SW 1271 (cell line): ENCODE results near the gene GADD45A.

ENCODE experiments used
- DNase-seq, 2 experiments: peaks; one replicate each; lab custom pipeline; 2025; lab: John Stamatoyannopoulos, UW

Gene GADD45A

DNA sequence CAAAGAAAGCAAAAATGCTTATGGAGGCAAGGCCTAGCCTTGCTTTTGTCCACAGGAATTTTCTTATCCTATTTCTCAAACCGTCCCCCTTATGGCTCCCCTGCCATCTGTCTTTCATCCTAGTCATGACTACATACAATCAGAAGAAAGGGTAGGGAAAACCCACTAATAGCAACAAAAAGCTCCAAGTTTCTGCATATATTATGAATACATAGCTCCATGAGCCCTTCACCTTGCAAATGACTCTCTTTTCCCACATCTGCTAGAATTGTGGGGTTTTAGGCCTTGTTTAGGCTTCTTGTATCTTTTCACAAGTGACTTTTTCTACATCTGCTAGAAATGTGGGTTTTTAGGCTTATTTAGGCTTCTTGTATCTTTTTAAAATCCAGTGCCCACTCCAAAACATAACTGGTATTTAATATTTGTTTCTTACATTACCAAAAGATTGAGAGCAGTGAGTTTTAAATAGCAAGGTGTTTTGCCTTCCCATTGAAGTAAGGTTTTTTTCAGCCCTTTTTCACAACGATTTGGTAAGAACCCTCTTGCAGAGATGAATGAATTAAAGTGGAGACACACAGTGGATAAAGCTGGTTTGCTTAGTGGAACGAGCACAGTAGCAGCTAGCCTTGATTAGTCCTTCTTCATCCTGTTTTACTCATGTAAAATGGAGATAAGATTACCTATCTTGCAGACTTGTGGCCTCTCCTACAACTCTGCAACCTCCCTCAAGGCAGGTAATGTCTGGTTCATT lies 4.4 kb downstream of the GADD45A start:
- no peak for DNase-seq

DNA sequence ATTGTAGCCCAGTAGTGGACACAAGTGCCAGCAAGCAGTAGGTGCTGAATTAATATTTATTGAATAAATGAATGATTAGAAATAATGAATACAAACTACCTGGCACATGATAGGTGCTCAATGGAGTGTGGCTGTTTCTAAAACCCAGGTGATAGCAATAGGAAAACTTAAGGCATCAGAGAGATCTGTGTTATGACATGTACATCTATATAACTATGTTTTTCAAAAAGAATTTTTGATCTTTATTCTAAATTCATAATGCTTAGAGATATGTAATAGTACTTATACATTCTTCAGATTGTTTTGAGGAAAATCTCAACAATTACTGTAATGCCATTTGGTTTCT lies 5.0 kb downstream of the GADD45A start:
- no peak for DNase-seq

- no peak for DNase-seq
These were observed 5.4 kb downstream of the GADD45A start for GRCh38 chr1:67690411-67690810.

DNA sequence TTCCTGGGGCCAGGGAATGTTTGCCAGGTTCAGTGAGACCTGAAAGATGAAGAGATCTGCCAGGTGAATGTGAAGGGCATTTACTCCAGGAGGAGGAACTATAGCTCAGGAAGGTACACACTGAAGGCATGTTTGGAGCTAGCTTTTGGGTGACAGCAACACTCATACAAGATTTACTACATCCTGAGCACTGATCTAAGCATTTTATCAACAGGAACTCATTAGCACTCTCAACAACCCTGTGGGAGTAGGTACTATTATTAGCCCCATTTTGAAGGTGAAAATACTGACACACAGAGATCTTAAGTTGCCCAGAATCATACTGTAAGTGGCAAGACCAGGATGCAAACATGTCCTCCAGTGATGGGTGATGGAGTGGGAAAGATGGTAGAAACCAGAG lies 6.7 kb downstream of the GADD45A start:
- DNase-seq, result no peak

DNA sequence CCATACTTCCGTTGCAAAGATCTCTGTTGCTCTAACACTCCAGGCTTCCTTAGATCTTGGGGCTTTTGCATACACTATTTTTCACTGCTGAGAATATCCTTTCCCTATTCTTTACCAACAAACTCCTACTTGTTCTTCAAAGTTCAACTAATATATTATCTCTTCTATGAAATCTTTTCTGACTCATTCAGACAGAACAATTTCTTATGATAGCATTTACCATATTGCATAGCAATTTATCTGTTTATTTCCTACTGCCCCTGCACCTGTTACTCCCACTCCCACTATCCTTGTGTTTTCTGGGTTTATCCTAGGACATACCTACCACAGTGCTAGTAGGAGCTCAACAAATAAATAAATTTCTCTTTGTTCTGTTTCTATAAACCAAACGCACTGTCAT lies 11.0 kb downstream of the GADD45A start:
- DNase-seq, result no peak

DNA sequence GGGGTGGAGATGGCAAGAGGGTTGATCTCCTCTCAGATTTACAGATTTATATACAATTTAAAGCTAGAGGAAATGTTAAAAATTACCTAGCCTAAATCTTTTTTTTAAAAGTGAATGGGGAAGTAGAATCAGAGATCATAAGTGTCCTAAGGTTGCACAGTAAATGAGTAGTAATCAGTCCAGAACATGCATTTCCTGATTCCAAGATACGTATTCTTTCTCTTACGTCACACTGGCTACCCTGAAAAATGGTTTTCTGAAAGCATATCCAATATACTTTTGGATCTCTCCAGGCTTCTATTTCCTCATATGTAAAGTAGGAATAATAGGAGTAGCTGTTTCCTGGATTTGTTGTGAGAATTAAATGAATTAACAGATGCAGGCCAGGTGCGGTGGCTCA lies 11.7 kb downstream of the GADD45A start:
- no peak for DNase-seq

DNA sequence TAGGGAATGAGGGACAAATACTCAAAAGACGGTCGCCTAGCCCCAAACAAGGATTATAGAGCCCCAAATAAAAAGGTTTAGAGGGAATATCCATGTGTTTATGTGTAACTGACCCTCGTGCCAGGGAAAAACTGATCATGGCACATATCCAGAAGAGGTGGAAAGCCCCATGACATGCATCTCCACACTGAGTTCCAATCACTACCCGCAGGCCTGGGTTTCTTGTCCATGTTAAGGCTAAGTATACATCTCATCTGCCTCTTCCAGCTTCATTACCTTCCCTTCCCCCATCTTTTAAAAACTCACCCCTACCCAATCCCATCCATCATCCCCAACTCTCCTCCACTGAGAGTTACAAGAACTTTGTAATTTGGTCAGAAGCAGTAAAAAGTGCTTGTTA lies 15.2 kb downstream of the GADD45A start:
- DNase-seq, result no peak

DNA sequence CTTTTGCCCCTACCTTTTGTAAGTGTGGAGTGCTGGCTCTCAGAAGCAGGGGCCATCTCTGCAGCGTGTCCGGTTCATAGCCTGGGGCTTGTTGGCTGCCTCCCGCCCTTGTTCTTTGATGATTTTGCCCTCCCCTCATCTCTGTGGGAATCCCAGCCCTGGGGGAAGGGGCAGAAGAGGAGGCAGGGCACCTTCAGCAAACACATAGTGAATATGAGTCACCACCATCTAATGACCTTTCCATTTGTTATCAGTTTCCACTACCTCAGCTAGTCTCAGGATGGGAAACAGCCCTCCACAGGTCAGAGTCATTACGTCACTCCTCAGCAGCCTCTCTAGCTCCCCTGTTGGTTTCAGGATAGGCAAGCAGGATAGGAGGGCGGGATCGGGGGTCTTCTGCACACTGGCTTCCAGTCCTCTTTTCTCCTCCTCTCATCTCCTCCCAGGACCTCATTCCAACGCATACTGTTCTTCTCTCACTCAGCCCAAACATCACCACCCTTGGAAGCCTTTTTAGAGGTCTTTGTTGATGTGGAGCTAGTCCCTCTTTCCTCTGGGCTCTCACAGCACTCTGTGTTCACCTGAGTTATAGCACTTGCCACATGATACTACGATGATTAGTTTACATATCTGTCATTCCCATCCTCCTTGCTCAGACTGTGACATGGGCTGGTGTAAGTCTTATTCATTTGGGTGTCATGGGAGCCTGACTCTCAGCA lies 15.8 kb downstream of the GADD45A start:
- no peak for DNase-seq

DNA sequence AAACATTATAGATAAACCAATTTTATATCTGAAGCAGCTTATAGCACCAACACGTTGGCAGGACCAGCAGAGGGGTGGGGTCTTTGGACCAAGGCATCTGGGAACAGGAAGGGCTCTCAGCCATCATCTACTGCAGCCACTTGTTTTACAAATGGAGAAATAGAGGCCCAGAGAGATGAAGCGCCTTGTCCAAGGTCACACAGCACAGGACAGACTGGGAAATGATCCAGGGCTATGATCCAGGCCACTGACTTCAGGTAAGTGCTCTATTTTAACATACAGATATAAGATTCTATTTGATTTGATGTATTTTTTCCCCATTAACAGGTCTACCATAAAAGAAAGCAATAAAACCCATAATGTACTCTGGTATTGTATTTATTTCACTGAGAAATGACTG lies 16.9 kb downstream of the GADD45A start:
- DNase-seq, result no peak

- no peak for DNase-seq
These were observed 19.4 kb downstream of the GADD45A start for GRCh38 chr1:67704351-67704750.

DNA sequence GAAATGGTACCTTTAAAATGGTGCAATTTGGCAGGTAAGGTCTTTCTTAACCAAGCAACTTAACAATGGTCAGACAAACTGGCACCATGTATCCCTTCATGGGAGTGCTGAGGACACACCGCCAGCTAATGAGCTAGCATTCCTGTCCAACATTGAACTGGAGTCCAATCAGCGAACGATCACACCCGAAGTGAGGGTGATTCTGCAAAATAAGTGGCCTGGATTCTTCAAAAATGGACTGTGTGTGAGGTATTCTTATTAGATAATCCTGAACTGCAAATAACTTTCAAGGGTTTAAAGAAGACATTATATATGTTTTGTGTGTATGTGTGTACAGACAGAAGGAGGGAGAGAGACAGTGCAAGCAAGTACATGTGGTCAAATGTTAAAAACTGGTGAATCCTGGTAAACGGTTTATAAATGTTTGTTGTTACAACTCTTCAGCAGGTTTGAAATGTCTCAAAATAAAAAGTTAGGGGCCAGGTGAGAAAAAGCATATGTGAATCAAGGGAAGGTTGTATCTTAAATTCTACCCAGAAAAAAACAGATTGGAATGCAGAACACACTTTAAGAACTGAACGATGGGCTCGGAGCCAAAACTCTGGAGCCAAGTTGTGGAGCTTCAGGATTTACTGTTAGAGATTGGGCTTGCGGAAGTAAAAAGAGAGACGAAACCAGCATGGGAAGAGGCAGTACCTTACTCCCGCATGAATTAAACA lies 20.9 kb downstream of the GADD45A start:
- no peak for DNase-seq

DNA sequence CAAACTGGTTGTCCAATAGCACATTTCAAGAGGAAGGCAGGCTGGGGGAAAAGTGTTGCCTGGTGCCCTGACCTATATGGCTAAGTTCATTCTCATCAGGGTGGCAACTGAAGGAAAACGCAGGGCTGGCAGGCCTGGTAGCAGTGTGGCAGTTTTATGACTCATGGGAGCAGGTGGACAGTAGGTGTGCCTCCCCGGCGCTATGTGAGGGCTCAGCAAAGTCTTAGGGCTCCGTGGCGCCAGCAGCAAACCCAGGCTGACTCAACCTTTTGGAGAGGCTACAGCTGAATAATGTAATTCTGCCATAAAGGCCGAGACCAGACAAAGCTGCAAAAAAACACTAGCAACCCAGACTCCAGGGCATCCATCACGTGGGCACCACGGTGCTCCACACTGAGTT lies 23.6 kb downstream of the GADD45A start:
- no peak for DNase-seq

DNA sequence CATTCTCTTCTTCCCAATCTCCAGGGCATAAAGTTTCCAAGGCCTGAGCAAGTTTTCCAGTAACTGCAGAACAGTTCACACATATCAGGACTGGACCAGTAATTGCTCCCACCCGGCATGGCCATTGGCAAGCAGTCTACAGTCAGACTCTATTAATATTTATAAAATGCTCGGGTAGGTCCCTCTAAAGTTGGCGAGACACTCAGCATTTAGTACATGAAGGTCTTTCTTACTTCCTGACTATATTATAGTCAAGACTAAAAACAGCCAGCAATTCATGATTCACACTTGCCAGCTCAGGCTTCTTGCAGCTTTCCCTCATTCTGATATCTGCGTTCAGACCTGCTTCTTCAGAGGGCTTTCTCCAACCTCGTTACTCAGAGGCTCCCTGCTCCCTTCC lies 25.4 kb downstream of the GADD45A start:
- no peak for DNase-seq

DNA sequence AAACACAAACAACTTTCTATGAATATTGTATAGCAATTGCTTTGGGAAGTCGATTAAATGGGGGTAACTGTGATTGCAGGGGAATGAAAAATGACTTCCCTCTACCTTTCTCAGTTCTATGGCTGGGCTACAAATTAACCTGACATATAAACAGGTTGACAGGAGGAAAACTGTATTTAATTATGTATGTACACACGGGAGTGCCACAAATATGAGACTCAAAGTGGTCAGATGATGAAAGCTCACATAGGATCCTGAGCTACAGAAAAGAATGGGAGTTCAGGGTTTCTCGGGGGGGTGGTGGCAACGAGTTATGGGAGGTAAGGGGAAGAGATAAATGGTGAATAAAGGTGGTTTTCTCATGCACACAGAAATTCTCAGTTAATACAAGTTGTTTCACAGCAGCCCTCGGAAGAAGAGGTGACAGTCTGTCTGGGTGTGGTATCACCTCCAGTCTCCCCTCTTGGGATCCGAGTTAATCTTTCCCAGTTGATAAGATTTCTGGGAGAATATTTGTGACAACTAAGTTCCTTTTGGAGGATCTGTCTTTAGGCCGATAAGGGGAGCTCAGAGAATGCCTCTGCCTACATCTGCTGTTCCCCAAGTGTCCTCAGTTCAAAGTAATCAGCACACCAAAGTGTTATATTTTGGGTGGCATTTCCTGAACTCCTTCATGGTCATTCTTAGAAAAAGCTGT lies 26.3 kb downstream of the GADD45A start:
- no peak for DNase-seq

DNA sequence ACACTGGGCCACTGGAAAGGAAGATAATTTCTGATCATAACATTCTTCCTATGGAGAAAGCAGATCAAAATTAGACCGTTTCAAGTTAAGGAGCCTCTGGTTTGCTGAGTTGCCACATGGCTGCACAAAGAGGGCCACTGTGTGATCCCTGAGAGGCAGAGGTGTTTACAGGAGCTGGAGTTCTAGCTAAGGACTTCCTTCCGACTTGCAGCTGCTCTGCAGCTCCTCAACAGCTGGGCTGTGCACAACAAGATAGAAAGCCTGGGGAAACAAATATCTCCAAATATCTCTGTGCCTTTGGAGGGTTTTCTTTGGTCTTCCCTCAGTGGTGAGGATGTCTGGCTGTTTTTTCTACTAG lies 26.8 kb downstream of the GADD45A start:
- no peak for DNase-seq

GRCh38 chr1:67713057-67713846 lies 28.3 kb downstream of the GADD45A start:
- peak in 1 of 2 experiments; percentile 50 for DNase-seq

DNA sequence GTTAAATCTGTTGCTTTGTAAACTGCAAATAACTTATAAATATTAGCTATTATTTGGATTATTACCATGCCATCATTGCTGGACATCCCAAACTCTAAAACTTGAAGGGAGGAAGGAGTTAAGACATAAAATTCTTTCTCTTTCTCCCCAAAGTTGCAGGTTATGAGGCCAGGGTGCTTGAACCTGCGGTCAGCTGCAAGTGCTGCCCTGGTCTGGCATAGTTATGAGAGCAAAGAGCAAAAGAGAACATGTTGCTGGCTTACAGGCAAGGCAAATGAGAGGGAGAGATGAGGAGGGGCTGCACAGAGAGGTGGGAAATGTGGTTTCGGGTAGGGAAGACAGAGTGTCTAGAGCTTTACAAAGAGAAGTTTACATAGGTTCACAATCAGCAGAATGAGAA lies 30.8 kb downstream of the GADD45A start:
- no peak for DNase-seq

DNA sequence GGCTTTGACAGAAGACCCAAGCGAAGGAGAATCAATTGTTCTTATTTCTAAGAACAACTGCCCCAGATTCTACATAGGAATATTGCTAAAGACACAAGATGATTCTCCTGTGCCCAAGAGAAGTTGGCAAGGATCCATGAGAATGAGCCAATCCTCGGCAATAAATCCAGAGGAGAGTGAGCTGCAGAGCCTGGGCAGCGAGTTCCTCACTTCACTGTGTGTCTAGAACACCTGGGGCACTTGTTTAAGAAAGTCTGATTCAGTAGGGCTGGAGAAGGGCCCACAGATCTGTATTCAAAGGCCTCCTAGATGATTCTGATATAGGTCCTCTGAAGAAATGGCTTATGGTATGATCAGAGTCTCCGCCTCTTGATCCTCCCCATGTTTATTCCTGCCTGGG lies 31.8 kb downstream of the GADD45A start:
- DNase-seq, result no peak

GRCh38 chr1:67717876-67718275 lies 32.9 kb downstream of the GADD45A start:
- no peak for DNase-seq

DNA sequence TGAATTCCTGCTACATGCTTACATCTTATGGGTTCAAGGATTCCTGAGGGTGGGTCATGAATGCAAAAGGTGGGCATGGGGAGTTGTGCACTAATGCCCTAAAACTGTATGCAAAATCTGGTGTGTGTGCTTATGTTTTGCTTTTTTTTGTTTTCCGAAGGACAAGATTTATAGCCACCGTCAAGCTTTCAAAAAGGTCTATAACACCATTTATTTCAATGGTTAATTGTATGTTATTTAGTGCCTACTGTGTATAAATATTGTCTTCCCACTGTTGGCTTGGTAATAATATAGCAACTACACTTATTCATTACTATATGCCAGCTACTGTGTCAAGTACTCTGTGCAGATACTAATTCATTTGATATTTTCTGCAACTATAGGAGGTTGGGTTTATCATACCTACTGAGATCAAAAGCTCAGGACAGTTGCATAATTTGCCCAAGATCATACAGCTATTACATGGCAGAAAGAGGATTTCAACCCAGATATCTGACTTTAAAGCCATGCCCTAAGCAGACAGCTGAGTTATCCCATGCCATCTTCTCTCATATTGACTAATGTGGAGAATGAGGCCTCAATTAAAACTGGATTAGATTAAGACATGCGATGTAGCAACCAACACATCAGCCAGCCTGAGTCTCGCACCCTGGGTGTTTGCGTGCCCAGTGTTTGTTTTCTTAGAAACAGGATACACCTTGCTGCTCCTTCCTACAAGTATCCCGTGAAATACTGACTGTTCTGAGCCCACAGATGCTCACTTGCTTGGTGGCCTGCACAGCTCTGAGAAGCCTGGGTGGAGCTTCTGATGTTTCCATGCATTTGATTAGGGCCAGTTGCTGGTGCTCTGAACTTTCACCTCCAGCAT lies 34.6 kb downstream of the GADD45A start:
- DNase-seq, result no peak

DNA sequence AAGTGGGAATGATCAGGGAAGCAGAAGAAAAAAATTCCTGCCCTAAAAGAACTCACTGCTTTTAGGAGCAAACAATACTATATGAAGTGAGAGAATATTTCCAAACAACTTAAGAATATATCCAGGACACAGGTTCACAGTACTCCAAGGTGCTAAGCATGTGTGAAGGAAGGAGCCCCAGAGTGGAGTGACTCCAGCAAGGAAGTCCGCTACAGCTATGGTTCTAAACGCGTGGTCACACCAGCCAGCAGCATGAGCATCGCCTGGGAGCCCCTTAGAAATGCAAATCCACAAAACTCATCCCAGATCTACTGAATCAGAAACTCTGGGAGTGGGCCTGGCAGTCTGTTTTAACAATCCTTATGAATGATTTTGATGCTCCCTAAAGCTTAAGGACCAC lies 36.1 kb downstream of the GADD45A start:
- no peak for DNase-seq
